PC-3 (cell line): ENCODE measurements around the gene TAF3.

Experiments
- EZH2 ChIP-seq: fragments of 300-600 bp; sonication (generic); IDR thresholded peaks from one replicate; pipeline ENCODE4 v1.6.1; 2017; ENCODE audit warnings: antibody characterized with exemption, mild to moderate bottlenecking, low read length; ENCODE audit not compliant: unreplicated experiment
- TF ChIP-seq, protein P1 (sequence below): fragments of 300-600 bp; sonication (generic); conservative IDR thresholded peaks from 2 replicates; pipeline ENCODE4 v1.5.1; 2017; ENCODE audit warnings: antibody characterized with exemption, low read depth, mild to moderate bottlenecking, low read length

DNA sequence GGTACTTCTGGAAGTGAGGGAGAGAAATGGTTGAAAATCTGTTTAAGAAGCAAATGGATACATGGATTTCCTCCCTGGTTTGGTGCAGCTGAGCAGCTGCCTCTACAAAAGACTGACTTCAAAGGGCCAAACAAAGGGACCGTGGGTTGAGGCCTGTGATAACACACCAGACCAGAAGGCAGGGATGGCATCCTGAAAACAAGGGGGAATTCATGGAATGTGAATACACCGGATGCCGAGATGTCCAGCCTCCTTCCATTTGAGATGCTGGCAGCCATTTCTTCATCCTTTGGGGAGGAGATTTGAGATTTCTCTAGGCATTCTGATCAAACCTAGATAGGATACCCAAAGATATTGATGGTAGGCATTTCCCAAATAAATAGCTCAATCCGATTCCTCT lies 36.9 kb downstream of the TAF3 start:
- TF ChIP-seq, protein P1, sequence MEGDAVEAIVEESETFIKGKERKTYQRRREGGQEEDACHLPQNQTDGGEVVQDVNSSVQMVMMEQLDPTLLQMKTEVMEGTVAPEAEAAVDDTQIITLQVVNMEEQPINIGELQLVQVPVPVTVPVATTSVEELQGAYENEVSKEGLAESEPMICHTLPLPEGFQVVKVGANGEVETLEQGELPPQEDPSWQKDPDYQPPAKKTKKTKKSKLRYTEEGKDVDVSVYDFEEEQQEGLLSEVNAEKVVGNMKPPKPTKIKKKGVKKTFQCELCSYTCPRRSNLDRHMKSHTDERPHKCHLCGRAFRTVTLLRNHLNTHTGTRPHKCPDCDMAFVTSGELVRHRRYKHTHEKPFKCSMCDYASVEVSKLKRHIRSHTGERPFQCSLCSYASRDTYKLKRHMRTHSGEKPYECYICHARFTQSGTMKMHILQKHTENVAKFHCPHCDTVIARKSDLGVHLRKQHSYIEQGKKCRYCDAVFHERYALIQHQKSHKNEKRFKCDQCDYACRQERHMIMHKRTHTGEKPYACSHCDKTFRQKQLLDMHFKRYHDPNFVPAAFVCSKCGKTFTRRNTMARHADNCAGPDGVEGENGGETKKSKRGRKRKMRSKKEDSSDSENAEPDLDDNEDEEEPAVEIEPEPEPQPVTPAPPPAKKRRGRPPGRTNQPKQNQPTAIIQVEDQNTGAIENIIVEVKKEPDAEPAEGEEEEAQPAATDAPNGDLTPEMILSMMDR: no peak
- no peak for TF ChIP-seq EZH2
